GM19395 (cell line): ENCODE results near the gene CCM2.

ENCODE experiments used
- ATAC-seq: cut with Tn5 transposase; IDR thresholded peaks from one replicate; pipeline ENCODE4 v1.9.1; 2021; ENCODE audit warnings: mild to moderate bottlenecking, moderate library complexity; ENCODE audit not compliant: unreplicated experiment

The CCM2 gene

DNA sequence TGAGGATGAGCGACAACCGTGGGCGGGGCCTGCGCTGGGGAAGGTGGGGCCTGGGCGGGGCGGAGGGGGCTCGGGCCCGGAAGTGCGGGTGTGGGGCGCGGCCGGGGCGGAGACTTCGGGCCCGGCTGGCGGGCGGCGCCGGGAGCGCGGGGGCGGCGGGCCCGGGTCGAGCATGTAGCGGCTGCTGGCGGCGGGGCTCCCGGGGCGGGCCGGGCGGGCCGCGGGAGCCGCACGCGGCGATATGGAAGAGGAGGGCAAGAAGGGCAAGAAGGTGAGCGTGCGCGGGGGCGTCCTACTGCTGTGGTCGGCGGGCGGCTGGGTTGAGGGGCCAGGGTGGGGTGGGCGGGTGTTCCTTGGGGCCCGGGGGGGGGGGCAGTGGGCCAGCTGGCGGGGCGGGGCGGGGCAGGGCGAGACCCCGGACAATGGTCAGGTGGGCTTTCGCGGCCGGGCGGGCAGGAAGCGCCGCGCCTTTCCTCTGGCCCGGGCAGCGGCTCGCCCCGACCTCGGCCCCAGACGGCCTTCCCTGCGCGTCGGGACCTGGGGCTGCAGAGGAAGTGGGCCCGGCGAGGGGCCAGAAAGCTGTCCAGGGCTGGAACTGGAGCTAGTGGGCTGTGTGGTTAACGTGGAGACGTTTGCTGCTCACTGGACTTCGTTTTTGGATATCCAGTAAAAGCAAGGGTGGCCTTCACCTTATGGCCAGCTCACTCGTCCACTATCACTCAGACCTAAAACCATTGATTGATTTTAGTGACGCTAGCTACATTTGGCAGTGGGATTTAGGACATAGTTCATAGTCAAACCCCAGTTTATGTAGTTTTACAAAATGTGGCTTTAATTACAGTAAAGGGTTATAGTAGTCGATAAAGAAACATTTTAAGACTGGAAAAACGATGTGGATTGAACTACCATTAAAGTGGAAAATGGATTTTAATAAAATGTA is at the start of gene CCM2:
Gene CCM2 (plus strand): TSS at position 109 of the 940 bp plus-strand sequence. CDS start 133 bp downstream, at position 242.
- ATAC-seq, result peak; percentile 9

DNA sequence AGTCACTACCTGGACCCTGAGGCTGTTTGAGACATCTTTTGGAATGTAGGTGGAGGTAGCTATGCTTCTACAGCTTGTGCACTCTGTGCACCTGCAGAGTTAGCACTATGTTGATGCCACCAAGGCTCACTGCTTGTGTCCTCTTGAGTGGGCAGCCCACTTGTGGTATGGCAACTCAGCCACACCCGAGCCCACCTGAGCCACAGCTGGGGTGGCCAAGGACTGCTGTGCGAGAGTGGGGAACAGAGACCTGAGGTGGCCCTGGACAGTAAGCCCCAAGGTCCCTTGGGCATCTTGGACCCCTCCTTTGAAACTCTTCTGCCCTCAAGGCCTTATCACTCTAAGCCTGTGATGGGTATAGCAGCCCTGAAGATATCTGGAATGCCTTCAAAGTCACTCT is 46.8 kb upstream of the CCM2 start:
- ATAC-seq, result no peak

- no peak for ATAC-seq
These were observed 44.3 kb upstream of the CCM2 start for GRCh38 chr7:44955733-44956132.

DNA sequence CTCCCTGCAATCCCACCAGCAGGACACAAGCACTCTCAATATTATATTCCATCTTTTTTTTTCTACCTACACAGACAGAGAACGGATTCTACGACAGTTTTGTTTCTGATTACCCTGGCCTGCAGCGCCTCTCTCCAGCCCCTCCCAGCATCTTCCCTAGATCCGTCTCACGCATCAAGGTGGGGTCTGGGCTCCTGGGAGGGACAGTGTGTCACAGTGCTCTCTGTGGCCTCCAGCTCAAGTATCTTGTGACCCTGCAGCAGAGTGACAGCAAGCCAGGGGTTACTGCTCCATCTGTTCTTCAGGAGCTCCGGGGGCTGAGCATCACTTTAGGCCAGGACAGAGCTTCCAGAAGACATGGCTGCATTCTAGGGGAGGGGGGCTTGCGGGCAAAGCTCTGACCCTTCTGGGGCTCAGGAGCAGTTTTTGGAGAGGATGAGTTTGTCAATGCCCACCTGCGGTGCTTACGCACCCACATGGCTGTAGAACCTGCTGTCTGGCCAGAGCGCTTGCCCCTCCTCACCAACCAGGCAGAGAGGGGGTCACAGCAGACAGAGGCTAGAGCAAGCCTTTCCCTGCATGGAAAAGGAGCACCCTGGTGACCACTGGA is 43.7 kb upstream of the CCM2 start:
- ATAC-seq, result no peak

DNA sequence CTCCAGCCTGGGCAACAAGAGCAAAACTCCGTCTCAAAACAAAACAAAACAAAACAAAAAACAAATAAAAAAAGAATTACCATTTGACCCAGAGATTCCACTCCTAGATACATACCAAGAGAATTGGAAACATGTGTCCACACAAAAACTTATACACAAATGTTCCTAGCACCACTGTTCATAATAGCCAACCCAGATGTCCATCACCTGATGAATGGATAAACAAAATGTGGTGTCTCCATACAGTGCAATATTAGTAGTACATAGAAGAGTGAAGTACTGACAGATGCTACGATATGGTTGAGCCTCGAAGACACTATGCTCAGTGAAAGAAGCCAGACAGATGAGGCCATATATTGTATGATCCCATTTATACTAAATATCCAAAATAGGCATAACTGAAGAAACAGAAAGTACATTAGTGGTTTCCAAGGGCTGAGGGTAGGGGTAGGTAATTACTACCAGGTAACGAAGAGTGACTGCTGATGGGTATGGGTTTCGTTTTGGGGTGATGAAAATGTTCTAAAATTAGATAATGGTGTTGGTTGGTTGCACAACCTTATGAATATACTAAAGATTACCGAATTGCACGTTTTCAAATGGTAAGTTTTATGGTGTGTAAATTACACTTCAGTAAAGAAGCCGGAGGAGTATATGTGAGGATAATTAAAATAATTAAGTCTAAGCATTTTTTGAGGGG is 41.2 kb upstream of the CCM2 start:
- ATAC-seq, result no peak

DNA sequence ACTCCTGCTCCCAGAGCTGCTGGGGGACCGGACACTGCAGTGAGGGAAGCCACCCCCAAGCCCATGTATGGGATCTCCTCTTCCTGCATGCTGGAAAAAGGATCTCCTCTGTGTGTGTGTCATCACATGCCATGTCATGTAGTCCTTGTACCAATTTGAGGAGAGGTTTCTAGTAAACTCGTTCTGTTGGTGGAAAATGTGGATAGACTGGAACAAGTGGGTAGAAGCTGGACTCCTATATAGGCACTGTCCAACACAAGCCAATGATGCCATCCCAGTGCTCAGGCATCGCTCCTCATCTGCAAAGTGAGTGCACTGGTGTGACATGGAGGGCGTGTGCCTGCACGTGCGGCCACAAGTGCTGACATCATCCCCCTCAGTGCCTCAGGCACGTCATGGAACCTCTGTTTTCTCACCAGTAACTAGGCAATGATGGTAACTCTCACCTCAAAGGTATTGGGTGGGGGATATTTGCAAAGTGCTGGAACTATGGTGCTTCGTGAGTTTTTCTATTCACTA is 40.5 kb upstream of the CCM2 start:
- ATAC-seq, result no peak

DNA sequence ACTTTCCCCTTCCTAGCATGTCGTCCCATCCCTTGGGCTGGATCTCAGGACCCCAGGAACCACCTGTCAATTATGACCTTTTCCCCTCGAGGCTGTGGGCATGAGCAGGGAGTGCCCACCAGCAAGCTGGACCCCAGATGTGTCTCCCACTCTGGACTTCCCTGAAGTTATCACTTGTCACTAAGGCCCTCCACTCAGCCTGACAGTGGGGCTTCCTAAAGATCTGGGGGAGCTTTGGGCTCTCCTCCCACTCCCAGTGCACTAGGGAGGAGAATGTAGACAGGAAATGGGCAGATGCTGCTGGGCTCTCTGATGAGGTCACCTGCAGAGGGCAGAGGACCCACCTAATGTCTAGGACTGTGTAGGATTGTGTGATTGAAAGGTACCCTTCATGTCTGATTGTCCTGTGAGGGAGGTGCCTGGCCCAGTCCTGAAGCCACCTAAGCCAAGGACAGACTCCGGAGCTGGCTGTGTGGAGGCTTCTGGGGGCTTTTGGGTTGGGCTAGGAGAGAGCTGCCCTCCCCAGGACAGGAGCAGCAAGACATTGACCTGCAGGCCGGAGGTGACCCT is 39.9 kb upstream of the CCM2 start:
- no peak for ATAC-seq

GRCh38 chr7:44961844-44962482 is 38.0 kb upstream of the CCM2 start:
- no peak for ATAC-seq

DNA sequence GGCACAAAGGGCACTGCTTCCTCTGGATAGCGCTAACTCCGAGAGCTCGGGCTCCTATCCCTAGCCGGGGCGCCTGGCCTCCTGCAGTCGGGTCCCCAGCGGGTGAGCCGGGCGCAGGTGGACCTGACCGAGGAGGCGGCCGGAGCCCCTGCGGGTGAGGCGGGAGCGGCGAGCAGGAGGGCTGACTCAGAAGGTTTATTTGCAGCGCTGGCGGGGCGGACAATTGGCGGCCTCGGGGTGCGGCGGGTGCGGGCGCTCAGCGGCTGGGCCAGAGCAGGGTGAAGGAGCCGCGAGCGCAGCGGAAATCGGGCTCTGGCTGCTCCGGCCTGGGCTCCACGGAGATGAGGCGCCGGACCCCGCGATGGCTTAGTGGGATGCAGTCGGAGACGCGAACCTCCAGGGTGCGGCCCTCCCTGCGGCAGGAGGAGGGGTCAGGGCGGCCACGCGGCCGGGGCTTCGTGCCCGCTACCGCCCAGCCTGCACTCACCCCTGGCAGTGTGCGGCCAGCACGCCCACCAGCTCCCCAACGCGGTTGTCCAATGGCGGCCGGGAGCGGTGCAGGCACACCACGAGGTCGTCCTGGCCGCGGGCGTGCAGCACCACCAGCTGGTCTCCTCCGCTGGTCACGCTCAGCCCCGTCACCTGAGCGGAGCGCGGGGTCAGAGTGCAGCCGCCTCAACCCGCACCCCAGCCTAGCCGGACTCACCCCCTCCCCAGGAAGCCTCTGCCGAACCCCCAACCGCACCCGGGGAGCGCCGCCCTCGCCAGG is 37.3 kb upstream of the CCM2 start:
- ATAC-seq, result no peak

GRCh38 chr7:44963364-44964290 is 36.4 kb upstream of the CCM2 start:
- ATAC-seq, result no peak

DNA sequence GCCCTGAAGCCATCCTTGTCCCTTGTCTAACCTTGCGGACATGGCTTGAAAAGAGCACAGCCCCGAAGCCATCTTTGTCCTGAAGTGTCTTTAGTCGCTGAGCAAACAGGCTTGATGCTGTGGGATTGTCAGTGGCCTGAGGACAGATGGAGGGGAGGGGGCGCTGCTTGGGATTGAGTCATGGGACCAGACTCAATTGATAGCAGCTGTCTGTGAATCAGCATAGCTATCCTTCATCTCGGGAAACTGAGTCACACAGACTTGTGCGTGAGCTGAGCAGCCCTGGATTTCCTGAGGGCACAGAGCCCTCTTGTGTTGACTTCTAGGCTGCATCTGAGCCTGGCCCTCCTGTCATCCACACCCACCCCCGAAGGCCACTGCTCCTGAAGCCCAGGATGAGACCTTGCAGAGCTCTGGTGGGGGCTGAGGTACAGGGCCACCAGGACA is 35.6 kb upstream of the CCM2 start:
- no peak for ATAC-seq

- no peak for ATAC-seq
These were observed 35.1 kb upstream of the CCM2 start for GRCh38 chr7:44964831-44965440.

GRCh38 chr7:44965441-44965903 is 34.5 kb upstream of the CCM2 start:
- ATAC-seq, result no peak

- no peak for ATAC-seq
These were observed 33.9 kb upstream of the CCM2 start for GRCh38 chr7:44965937-44966730.

DNA sequence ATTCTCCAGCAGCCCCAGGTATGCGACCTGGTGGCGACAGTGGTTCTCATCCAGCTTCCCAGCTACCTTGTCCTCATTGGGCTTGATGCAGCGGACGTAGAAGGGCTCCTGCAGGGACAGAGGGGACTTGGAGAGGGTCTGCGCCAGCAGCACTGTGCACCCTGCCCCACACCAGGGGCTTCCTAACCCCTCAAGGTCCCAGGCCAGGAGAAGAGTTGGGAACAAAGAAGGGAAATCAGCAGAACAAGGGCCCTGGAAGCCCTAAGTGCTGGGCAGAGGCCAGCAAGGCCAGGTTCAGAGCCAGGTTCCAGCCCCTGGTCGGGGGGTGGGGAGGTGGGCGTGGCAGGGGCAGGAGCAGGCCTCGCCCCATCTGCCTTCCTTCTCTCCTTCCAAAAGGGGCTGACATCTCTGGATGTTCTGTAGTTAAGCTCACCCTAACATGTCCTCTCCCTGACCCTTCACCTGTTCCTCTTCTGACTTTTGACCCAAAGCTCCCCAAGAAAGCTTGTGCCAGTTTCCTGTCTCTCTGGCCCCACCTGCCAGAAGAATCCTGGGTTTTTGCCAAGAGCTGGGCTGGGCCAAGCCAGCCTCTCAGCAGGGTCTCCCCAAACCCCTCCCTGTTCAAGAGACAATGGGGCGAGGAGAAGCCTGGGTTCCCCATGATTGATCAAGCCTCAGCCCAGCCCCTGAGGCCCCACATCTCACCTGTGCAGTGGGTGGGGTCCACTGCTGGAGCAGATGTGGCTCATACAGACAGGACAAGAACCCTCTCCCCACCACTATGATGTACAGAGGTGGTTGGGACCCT is 33.1 kb upstream of the CCM2 start:
- no peak for ATAC-seq
